HK-2 (cell line): ENCODE data around the gene KAZN.
A peak's percentile ranks its signal among the peaks of the same experiment; 100 is the strongest.
"Not testable (repeated sequence)": the region's sequence is repeated elsewhere in the genome, so short reads cannot be mapped to it uniquely, and the experiment has no call there.

Experiments
- DNase-seq: peaks from one replicate; pipeline ENCODE4 v3.0.0-alpha.2; 2018; ENCODE audit not compliant: unreplicated experiment

The KAZN gene

DNA sequence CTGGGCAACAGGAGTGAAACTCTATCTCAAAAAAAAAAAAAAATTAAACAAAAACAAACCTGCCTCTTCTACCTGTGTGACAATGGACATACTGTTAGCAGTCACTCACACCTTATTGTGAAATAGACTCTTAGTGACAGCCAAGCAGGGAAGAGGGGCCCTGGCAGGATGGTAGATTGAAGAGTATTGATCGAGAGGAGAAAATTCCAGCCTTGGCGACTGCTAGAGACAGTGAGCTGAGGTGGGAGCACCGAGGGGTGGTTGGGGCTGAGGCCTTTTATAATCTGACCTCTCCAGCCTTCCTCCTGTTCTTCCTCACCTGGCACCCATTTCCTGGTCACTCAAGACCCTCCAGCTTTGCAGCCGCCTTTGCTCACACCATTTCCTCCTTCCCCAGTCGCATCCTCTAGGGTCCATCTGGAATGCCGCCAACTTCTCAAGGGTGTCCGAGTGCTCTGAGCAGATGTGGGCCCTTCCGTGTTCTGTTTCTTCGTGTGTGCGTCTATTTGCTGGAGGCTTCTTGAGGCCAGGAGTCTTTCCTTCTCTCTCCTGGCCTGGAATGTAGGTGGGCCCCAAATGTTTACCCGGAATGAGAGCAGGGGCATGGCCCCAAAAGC, 358.2 kb downstream of the KAZN start:
- DNase-seq, result no peak

DNA sequence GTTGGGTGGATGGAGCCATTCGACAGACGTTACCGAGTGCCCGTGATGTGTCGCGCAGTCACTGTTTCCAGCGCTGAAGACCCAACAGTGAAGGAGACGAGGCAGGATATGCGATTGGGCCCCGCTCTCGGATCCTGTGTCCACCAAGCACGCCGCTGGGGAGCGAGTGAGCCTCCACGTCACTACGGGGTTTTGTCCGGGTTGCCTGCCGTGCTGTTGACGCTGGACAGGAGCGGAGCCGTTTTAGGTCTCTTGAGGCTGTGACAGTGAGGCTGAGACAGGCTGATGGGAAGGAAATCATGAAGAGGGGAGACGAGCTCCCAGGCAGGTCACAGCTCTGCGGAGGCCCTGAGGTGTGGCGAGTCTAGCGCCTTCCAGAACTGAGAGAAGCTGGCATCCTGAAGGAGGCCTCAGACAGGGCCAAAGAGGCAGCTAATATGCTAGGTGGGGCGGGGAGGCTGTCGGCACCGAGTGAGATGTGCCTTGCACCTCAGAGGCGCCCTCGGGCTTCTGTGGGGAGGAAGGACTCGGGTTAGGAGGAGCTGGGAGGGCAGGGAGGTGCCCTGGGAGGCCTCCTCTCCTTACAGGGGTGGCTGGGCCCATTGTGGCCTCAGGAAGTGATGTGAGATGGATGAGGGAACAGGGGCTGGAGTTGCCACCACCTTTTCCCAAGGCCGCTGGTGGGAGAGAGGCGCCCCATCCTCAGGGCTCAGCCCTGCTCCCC, 359.1 kb downstream of the KAZN start:
- DNase-seq, result no peak

DNA sequence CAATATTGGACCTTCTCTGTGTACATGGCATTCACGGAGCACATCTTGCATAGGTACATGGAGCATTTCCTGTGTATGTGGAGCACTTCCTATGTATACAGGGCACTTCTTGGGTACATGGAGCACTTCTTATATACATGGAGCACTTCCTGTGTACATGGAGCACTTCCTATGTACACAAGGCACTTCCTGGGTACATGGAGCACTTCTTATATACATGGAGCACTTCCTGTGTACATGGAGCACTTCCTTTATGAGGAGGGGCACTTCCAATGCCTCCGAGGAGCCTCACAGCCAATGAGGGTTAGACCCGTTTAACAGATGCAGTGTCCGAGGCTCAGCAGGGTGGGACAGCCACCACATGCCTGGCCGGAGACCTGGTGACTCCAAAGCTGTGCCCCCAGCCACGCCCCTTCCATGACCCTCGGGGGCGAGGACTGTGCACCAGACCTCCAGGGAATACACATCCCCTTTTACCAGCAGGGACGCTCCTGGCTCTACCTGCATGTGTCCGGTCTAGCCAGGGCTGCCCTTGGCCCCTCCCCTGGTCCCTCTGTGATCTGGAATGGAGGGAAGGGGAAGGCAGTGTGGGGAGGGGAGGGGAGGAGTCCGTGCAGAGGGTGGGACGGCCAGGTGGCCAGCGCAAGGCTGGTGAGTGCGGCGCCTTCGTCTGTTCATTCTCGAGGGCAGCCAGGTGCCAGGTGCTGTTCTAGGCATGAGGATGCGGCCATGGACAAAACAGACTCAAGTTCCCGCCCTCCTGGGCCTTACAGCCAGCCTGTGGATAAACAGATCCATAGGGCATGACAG, 360.0 kb downstream of the KAZN start:
- DNase-seq, result no peak

DNA sequence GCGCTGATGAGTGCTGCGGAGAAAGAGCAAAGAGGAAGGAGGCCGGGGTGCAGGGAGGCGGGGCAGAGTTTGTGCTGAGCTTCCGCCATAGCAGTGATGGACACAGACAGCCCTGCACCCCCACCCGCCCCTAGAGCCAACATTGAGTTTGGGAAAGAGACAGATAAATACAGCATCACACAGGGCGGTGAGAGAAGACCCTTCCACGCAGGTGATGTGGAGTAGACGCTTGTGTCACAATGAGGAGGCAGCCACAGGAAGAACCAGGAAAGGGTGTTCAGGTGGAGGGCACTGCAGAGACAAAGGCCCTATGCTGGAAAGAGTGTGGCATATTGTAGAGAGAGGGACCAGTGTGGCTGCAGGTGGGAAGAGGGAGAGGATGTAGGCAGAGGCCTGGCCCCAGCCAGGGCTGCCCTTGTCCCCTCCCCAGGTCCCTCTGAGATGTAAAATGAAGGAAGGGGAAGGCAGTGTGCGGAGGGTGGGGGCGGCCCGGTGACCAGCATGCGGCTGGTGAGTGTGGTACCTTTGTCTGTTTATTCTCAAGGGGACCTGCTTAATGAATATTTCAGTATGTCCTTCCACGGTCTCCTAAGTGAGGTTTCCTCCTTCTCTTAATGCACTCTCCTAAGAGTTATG, 360.7 kb downstream of the KAZN start:
- DNase-seq, result no peak

DNA sequence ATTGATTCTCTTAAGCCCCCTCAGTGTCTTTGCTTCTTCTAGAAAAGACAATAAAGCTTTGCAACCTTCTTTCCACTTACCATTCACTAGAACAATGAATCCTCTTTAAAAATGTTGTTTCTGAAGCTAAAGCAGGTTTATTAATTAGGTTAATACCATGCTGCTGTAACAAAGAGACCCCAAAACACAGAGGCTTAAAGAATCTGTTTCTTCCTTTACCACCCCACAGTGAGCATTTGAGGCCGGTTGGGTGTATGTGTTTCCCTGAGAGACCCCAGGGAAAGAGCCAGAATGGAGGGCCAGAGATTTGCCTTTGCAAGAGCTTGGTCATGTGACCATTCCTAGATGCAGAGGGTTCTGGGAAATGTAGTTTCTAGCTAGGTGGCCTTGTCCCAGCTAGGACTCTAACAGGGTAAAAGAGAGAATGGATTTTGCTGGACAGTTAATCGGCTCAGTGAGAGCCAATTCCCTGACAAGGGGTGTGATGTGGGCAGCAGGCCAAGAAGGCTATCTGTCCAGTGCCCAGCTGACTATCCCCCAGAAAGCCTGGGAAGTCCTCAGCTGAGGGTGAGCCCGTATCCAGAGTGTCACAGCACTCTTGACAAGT, 363.3 kb downstream of the KAZN start:
- no peak for DNase-seq

- no peak for DNase-seq
These were observed 363.9 kb downstream of the KAZN start for GRCh38 chr1:14962407-14962806.

GRCh38 chr1:14963791-14964710, 365.6 kb downstream of the KAZN start:
- not testable (repeated sequence) for DNase-seq

- no peak for DNase-seq
These were observed 366.2 kb downstream of the KAZN start for GRCh38 chr1:14964711-14965055.

- peak; percentile 57 for DNase-seq
These were observed 369.9 kb downstream of the KAZN start for GRCh38 chr1:14968251-14968851.

DNA sequence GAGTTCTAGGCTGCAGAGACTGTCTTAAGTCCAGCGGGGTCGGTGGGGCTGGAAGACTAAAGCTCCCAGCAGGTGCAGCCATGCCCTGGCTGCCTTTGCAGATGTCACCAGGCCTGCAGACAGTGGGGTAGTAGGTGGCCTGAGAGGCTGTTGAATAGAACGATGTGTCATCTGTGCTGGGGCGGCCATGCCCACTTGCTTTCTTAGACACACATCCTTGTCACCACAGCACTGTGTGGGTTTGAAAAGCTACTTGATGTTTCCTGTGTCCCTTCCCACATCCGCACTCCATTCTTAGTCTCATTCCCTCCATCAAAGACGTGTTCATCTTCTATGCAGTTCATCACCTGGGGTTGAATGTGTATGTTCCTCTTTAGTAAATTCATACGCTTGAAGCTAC, 370.5 kb downstream of the KAZN start:
- DNase-seq, result peak; percentile 27

DNA sequence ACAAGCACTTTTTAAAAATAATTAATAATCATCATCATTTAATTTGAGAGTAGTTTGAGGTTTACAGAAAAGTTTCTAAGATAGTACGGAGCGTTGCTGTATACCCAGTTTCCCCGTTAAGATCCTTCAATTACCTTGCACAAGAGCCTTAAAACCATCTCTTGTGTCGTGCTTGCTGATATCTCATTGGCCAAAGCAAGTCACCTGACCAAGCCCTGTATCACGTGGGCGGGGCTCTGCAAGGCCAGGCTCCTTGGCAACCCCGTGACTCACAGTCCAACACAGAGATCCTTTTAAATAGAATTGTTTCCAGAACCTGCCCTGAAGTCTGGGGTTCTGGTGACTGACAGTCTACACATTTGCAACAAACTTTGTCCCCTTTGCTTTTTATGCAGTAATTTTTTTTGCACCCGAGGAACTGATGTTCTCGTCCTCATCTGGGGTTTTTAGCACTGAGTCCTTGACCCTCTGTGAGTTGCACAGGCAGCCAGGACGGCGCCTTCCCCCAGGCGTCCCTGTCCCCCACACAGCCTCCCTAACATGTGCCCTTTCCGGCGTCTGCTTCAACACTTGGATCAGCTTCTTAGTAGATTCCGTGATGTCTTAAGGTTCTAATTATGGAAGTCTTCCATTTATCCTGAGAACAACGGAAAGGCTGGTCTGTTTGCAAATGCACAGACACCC, 371.8 kb downstream of the KAZN start:
- peak; percentile 82 for DNase-seq

DNA sequence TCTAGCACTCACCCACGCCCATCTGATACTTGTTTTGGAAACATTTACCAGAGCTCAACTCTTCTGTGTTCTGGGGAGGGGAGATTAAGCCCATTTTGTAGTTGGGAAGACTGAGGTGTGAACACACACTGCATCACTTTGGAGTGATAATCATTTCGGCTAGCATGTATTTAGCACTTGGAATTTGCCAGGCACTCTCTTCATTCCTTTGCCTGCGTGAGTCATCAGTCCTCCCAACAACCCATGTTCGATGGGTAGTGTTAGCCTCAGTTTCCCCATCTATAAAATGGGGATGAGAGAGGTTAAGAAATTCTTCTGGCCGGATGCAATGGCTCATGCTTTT, 372.3 kb downstream of the KAZN start:
- DNase-seq, result no peak

GRCh38 chr1:14971221-14971620, 372.7 kb downstream of the KAZN start:
- no peak for DNase-seq

GRCh38 chr1:14972107-14972506, 373.6 kb downstream of the KAZN start:
- no peak for DNase-seq

DNA sequence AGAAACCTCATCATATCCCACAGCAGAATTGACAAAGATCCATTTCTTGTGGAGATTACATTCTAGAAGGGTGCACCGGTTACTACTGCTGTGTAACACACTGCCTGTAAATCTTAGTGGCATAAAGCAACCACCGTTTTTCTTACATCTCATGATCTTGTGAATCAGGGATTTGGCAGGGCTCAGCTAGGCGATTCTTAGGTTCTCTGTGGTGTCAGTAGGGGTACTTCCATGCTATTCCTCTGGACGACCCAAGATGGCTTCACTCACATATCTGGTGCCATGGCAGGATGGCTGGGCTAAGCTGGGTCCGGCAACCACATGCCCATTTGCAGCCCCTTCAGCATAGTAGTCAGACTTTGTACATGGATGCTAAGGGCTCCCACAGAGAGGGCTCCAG, 375.3 kb downstream of the KAZN start:
- no peak for DNase-seq

- no peak for DNase-seq
These were observed 375.9 kb downstream of the KAZN start for GRCh38 chr1:14974361-14974760.

GRCh38 chr1:14975119-14975518, 376.6 kb downstream of the KAZN start:
- no peak for DNase-seq

- peak; percentile 93 for DNase-seq
These were observed 377.8 kb downstream of the KAZN start for GRCh38 chr1:14976256-14976655.

- peak; percentile 91 for DNase-seq
These were observed 378.9 kb downstream of the KAZN start for GRCh38 chr1:14977338-14977931.
